ENCODE measurements around the gene LGR4. TPM values are rescaled to one million over a fixed set of nuclear protein-coding genes. Genes with fewer than 3 reads are reported as not detected.

Gene LGR4
- total and polyA plus RNA-seq, 9 of the 15 experiments (the other 6 are each of a cell fraction or from before 2014, with no cell fraction given), result 0.94 to 10.1 (median 5.8) TPM

DNA sequence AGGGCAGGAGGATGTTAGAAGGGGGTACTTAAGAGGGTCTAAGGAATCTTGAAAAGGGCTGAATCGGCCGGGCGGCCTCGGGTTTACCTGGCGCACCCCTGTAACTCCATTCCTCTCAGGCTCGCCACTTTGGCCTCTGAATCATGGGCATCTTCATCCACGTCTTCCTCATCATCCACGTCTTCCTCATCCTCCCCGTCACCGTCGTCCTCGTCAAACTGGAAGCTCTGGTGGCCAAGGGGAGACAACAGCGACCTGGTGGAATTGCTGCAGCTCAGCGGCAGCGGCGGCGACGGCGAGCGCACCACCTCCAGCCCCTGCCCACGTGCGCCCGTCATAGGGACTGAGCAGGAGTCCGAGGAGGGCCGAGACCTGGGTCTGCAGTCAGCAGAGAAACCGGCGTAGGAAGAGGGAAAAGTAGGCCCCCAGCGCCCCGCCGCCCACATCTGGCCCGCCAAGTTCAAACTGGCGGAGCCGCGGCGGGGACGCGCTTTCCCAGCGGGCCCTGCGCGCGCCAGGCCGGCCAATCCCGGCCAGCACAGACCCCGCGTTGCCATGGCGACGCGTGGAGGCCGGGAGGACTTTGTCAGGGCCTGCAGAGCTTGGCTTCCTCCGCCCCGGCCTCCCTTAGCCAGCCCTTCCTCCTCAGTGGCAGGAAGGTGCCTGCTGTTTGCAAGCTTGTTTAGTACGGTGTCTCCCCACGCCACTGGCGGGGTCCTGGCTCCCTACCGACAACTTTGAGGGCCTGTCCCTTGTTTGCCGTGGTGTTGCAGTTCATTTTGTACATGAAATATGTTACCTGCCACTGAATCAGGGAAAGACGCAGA is 109.6 kb downstream of the LGR4 start, which contains the start of gene CCDC34 (continued):
- TF ChIP-seq, protein P1, sequence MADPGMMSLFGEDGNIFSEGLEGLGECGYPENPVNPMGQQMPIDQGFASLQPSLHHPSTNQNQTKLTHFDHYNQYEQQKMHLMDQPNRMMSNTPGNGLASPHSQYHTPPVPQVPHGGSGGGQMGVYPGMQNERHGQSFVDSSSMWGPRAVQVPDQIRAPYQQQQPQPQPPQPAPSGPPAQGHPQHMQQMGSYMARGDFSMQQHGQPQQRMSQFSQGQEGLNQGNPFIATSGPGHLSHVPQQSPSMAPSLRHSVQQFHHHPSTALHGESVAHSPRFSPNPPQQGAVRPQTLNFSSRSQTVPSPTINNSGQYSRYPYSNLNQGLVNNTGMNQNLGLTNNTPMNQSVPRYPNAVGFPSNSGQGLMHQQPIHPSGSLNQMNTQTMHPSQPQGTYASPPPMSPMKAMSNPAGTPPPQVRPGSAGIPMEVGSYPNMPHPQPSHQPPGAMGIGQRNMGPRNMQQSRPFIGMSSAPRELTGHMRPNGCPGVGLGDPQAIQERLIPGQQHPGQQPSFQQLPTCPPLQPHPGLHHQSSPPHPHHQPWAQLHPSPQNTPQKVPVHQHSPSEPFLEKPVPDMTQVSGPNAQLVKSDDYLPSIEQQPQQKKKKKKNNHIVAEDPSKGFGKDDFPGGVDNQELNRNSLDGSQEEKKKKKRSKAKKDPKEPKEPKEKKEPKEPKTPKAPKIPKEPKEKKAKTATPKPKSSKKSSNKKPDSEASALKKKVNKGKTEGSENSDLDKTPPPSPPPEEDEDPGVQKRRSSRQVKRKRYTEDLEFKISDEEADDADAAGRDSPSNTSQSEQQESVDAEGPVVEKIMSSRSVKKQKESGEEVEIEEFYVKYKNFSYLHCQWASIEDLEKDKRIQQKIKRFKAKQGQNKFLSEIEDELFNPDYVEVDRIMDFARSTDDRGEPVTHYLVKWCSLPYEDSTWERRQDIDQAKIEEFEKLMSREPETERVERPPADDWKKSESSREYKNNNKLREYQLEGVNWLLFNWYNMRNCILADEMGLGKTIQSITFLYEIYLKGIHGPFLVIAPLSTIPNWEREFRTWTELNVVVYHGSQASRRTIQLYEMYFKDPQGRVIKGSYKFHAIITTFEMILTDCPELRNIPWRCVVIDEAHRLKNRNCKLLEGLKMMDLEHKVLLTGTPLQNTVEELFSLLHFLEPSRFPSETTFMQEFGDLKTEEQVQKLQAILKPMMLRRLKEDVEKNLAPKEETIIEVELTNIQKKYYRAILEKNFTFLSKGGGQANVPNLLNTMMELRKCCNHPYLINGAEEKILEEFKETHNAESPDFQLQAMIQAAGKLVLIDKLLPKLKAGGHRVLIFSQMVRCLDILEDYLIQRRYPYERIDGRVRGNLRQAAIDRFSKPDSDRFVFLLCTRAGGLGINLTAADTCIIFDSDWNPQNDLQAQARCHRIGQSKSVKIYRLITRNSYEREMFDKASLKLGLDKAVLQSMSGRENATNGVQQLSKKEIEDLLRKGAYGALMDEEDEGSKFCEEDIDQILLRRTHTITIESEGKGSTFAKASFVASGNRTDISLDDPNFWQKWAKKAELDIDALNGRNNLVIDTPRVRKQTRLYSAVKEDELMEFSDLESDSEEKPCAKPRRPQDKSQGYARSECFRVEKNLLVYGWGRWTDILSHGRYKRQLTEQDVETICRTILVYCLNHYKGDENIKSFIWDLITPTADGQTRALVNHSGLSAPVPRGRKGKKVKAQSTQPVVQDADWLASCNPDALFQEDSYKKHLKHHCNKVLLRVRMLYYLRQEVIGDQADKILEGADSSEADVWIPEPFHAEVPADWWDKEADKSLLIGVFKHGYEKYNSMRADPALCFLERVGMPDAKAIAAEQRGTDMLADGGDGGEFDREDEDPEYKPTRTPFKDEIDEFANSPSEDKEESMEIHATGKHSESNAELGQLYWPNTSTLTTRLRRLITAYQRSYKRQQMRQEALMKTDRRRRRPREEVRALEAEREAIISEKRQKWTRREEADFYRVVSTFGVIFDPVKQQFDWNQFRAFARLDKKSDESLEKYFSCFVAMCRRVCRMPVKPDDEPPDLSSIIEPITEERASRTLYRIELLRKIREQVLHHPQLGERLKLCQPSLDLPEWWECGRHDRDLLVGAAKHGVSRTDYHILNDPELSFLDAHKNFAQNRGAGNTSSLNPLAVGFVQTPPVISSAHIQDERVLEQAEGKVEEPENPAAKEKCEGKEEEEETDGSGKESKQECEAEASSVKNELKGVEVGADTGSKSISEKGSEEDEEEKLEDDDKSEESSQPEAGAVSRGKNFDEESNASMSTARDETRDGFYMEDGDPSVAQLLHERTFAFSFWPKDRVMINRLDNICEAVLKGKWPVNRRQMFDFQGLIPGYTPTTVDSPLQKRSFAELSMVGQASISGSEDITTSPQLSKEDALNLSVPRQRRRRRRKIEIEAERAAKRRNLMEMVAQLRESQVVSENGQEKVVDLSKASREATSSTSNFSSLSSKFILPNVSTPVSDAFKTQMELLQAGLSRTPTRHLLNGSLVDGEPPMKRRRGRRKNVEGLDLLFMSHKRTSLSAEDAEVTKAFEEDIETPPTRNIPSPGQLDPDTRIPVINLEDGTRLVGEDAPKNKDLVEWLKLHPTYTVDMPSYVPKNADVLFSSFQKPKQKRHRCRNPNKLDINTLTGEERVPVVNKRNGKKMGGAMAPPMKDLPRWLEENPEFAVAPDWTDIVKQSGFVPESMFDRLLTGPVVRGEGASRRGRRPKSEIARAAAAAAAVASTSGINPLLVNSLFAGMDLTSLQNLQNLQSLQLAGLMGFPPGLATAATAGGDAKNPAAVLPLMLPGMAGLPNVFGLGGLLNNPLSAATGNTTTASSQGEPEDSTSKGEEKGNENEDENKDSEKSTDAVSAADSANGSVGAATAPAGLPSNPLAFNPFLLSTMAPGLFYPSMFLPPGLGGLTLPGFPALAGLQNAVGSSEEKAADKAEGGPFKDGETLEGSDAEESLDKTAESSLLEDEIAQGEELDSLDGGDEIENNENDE (IDR thresholded peaks at IDR 0.05; ENCODE audit: low read depth, low read length), result no peak
- TF ChIP-seq CBX3 (IDR thresholded peaks at IDR 0.05; ENCODE audit: borderline replicate concordance in 1 of 2, low read length in 2 of 2) (no peak), GABPA (tag; conservative IDR thresholded peaks at IDR 0.05; ENCODE audit: low read depth) (no peak), ATF7 (IDR thresholded peaks at IDR 0.05) (peak; percentile 61; the same call in 1 of the 2 replicates), ZC3H11A (IDR thresholded peaks at IDR 0.05; ENCODE audit: low read depth, low read length) (no peak)
- TF ChIP-seq, protein P2, sequence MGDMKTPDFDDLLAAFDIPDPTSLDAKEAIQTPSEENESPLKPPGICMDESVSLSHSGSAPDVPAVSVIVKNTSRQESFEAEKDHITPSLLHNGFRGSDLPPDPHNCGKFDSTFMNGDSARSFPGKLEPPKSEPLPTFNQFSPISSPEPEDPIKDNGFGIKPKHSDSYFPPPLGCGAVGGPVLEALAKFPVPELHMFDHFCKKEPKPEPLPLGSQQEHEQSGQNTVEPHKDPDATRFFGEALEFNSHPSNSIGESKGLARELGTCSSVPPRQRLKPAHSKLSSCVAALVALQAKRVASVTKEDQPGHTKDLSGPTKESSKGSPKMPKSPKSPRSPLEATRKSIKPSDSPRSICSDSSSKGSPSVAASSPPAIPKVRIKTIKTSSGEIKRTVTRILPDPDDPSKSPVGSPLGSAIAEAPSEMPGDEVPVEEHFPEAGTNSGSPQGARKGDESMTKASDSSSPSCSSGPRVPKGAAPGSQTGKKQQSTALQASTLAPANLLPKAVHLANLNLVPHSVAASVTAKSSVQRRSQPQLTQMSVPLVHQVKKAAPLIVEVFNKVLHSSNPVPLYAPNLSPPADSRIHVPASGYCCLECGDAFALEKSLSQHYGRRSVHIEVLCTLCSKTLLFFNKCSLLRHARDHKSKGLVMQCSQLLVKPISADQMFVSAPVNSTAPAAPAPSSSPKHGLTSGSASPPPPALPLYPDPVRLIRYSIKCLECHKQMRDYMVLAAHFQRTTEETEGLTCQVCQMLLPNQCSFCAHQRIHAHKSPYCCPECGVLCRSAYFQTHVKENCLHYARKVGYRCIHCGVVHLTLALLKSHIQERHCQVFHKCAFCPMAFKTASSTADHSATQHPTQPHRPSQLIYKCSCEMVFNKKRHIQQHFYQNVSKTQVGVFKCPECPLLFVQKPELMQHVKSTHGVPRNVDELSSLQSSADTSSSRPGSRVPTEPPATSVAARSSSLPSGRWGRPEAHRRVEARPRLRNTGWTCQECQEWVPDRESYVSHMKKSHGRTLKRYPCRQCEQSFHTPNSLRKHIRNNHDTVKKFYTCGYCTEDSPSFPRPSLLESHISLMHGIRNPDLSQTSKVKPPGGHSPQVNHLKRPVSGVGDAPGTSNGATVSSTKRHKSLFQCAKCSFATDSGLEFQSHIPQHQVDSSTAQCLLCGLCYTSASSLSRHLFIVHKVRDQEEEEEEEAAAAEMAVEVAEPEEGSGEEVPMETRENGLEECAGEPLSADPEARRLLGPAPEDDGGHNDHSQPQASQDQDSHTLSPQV (IDR thresholded peaks at IDR 0.05), result peak; percentile 45; the same call in 1 of the 2 replicates
- TF ChIP-seq, protein P3, sequence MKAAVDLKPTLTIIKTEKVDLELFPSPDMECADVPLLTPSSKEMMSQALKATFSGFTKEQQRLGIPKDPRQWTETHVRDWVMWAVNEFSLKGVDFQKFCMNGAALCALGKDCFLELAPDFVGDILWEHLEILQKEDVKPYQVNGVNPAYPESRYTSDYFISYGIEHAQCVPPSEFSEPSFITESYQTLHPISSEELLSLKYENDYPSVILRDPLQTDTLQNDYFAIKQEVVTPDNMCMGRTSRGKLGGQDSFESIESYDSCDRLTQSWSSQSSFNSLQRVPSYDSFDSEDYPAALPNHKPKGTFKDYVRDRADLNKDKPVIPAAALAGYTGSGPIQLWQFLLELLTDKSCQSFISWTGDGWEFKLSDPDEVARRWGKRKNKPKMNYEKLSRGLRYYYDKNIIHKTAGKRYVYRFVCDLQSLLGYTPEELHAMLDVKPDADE (conservative IDR thresholded peaks at IDR 0.05; ENCODE audit: control insufficient read depth, low read depth, low read length), result 0 out of 2 replicates have a peak, but pooled peaks have one; percentile 40
